HG03442 (cell line): Measurements from ENCODE around the gene PDLIM4.

Source experiments
- ATAC-seq: cut with Tn5 transposase; IDR thresholded peaks from one replicate; pipeline ENCODE4 v1.9.1; 2021; ENCODE audit warnings: mild to moderate bottlenecking, moderate library complexity; ENCODE audit not compliant: unreplicated experiment

The PDLIM4 gene

GRCh38 chr5:132253008-132253441, 4.5 kb upstream of the PDLIM4 start:
- no peak for ATAC-seq

DNA sequence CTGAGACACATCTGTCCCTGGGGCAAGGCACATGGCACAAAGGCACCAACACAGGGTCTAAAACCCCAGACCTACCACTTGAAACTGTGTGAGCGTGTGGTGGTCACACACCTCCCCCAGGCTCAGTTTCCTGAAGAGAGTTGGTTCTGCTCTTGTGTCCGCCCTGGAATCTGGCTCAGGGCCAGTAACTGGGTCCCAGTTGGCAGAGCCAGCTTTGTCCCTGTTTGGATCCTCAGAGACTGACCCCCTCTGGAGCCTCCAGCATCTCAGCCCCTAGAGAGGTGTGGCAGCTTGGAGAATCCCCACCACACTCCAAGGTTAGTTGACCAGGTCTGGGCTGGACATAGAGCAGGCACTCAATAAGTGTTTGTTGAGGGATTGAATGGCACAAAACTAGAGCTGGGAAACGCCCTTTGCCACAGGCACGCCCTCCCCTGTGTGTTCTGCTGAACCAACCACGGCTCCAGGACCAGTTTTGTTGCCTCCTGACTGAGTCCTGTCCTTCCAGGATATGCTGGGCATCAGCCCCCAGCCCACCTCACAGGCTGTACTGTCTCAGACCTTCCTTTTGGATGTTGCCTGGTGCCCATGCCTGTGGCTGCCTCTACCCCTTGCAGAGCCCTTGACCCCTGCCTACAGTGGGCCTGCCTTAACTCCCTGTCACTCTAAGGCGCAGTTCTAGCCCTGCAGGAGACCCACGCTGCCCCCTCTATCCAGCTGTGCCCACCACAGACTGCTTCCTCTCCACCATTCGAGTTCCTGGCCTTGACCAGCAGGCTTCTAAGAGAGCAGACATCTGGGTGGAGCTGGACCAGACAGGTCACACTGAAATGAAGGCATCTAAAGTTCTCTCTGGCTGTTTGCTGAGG, 3.8 kb upstream of the PDLIM4 start:
- ATAC-seq, result no peak

- ATAC-seq, result no peak
Observed at GRCh38 chr5:132254321-132254977, 3.0 kb upstream of the PDLIM4 start.

GRCh38 chr5:132256086-132256782, 1.3 kb upstream of the PDLIM4 start:
- ATAC-seq, result no peak

DNA sequence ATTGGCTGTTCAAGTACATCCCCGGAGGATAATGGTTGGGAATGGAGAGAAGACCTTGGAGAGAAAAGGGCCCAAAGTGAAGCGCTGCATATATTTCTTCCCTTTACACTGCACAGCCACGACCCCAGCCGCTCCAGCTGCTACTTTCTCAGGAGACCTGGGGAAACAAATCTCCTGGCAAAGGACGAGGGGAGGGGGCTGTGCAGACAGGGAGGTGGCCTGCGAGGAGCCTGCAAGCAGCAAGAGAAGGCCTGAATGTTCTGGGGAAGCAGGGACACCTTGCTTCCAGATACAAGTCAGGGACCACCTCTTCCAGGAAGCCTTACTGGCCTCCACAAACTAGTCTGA, 739 bp upstream of the PDLIM4 start:
- ATAC-seq, result no peak

GRCh38 chr5:132258102-132259068, 889 bp downstream of the PDLIM4 start:
- no peak for ATAC-seq

GRCh38 chr5:132259069-132259851, 1.8 kb downstream of the PDLIM4 start:
- ATAC-seq, result no peak

- no peak for ATAC-seq
Observed at GRCh38 chr5:132260051-132260450, 2.6 kb downstream of the PDLIM4 start.

GRCh38 chr5:132260714-132261551, 3.4 kb downstream of the PDLIM4 start:
- ATAC-seq, result peak; percentile 60

- ATAC-seq, result no peak
Observed at GRCh38 chr5:132261881-132262845, 4.7 kb downstream of the PDLIM4 start.

GRCh38 chr5:132262882-132263547, 5.5 kb downstream of the PDLIM4 start:
- no peak for ATAC-seq

GRCh38 chr5:132263548-132264261, 6.2 kb downstream of the PDLIM4 start:
- ATAC-seq, result no peak

DNA sequence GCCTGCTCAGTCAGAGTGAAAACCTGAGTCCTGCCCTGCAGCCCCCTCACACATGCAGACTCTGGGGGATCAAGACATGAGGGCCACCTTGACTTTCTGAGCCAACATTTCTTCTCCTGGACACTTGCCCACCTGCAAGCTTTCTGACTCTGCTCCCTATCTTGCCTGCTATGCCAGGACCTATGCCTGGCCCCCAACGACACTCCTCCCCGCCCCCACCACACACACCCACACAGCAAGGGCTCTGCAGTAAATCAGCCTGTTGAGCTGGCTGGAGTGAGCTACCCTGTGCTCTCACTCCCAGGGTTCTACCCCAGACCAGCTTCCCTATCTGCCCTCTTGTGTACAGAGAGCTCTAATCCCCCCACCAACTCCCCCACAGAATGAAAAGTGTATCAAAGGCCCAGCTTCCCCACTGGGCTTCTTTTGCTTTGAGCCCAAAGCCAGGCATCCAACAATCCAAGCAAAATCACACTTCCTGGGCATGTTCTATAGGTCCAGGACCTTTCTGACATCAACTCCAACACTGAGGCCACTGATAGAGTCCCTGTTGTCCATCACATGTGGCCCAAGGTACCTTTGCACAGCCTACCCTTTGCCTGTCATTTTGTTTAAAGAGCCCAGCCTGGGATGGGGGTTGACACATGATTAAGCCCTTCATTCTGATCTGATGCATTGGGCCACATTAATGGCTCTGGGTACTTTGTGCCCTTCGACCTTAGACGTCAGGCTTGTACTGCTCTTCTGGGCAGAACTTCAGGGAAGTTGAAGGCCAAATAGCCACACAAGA, 7.2 kb downstream of the PDLIM4 start:
- no peak for ATAC-seq

GRCh38 chr5:132265336-132266030, 8.0 kb downstream of the PDLIM4 start:
- ATAC-seq, result no peak
